Kidney epithelial cell (primary cell): Measurements from ENCODE around the gene NKIRAS2. TPM values are rescaled to one million over a fixed set of nuclear protein-coding genes. Genes with fewer than 3 reads are reported as not detected.
"Not testable (repeated sequence)": the region's sequence is repeated elsewhere in the genome, so short reads cannot be mapped to it uniquely, and the experiment has no call there.

Experiments used
- DNase-seq: peaks from one replicate; pipeline ENCODE4 v3.0.0-alpha.2; 2010; ENCODE audit warnings: low read depth
- H3K27me3 ChIP-seq: 2 replicates; pipeline ENCODE4 v1.6.0; 2011; ENCODE audit warnings: low read length; ENCODE audit not compliant: control insufficient read depth, insufficient read depth
- H3K36me3 ChIP-seq: 2 replicates; pipeline ENCODE4 v1.5.1; 2011; ENCODE audit warnings: low read length; ENCODE audit not compliant: control insufficient read depth, insufficient read depth
- H3K4me3 ChIP-seq: 2 replicates; pipeline ENCODE4 v1.5.1; 2011; ENCODE audit warnings: low read depth, mild to moderate bottlenecking, control low read depth, low read length
- total RNA-seq: library from RNA; depleted of rRNA; stranded (reverse); fragments of >200 nt; gene quantifications from 2 replicates; pipeline ENCODE4 v1.2.3, GENCODE V29; 2015
- TF ChIP-seq, protein P1 (sequence below): IDR thresholded peaks from 2 replicates; pipeline ENCODE4 v1.5.1; 2011; ENCODE audit warnings: mild to moderate bottlenecking, moderate library complexity, low read length, control low read depth, inconsistent platforms; ENCODE audit not compliant: insufficient read depth, poor library complexity, severe bottlenecking

Gene NKIRAS2
- total RNA-seq, 1 donor from 2014 or later: 74.4 TPM

DNA sequence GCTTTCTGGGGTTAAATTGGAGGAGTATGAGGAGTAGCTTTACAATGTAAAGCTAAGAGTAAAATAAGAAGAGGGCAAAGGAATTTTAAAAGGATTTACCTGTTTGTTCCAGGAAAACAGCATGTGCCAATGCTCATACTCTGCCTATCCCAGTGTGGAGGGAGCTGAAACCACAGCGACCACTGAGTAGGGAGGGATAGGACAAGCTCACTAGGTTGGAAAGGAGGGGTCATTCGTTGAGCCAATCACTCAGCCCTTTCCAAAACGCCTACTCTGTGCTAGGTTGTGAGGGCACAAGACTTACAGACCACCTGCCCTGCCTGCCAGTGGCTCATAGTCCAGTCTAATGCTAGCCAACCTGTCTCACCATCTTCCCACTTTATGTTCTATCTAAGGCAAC lies 1.6 kb upstream of the NKIRAS2 start:
- Histone ChIP-seq H3K27me3 (no peaks in the 10 kb centered on the region), H3K4me3 (peak overlapping the region; percentile 80), H3K36me3 (no peaks in the 10 kb centered on the region)
- TF ChIP-seq, protein P1, sequence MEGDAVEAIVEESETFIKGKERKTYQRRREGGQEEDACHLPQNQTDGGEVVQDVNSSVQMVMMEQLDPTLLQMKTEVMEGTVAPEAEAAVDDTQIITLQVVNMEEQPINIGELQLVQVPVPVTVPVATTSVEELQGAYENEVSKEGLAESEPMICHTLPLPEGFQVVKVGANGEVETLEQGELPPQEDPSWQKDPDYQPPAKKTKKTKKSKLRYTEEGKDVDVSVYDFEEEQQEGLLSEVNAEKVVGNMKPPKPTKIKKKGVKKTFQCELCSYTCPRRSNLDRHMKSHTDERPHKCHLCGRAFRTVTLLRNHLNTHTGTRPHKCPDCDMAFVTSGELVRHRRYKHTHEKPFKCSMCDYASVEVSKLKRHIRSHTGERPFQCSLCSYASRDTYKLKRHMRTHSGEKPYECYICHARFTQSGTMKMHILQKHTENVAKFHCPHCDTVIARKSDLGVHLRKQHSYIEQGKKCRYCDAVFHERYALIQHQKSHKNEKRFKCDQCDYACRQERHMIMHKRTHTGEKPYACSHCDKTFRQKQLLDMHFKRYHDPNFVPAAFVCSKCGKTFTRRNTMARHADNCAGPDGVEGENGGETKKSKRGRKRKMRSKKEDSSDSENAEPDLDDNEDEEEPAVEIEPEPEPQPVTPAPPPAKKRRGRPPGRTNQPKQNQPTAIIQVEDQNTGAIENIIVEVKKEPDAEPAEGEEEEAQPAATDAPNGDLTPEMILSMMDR: no peak
- no peak for DNase-seq

DNA sequence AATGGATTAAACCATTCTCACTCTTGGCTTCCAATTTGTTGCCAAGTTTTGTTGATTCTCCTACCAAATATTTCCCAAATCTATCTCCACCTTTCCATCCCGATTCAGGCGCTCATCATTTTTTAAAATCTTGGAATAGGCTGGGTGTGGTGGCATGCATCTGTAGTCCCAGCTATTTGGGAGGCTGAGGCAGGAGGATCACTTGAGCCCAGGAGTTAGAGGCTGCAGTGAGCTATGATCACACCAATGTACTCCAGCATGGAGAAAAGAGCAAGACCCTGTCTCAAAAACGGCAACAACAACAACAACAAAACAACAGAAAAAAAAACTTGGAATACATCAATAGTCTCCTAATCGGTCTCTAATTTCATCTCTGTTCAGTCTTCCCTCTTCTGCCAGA lies 902 bp upstream of the NKIRAS2 start:
- DNase-seq: no peak
- H3K36me3 ChIP-seq: peaks cover 1% of the 10 kb centered on the region
- H3K27me3 ChIP-seq: no peaks in the 10 kb centered on the region
- no peak overlapping the region for H3K4me3 ChIP-seq
- TF ChIP-seq, protein P1: no peak

DNA sequence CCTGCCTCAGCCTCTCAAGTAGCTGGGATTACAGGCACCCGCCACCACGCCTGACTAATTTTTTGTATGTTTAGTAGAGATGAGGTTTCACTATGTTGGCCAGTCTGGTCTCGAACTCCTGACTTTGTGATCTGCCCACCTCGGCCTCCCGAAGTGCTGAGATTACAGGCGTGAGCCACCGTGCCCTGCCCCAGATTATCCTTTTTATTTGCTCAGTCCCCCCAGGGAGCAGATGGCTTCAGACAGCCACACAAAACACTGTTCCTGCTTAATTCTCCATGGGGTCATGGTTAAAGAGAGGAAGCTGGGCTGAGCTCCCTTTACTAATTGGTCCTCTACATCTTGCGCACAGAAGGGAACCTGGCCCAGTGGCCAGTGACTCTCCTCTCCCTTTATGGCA lies 955 bp downstream of the NKIRAS2 start:
- not testable (repeated sequence) for DNase-seq, H3K36me3 ChIP-seq
- H3K4me3 ChIP-seq: peak overlapping the region; percentile 92

DNA sequence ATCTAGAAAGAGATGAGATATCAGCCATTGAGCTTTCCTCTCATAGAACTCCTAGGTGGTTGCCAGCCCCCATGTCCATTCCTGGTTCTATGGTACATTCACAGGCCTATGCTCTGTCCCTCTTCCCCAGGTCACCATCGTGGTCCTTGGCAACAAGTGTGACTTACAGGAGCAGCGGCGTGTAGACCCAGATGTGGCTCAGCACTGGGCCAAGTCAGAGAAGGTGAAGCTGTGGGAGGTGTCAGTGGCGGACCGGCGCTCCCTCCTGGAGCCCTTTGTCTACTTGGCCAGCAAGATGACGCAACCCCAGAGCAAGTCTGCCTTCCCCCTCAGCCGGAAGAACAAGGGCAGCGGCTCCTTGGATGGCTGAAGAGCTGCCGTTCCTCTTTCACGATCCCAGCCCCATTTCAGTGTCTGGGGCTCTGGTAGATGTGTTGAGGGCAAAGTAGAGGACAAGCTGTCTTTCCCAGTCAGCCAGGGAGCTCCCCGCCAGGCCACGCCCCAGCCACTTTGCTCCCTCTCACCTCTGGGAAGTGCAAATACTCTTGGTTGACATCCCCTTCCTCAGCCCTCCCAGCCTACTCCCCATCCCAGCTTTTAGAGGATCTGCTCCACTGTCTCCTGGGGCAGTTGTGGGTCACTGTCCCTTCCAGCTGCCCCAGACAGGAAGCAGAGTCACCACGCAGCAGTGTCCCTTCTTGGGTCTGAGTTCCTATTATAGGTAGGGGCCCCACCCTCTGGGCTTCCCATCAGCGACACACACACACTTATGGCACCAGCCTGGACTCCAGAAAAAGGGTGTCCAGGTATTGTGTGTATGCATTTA lies 3.8 kb downstream of the NKIRAS2 start:
- no peak for DNase-seq
- TF ChIP-seq, protein P1: no peak

More for the DNA sequence above, 955 bp downstream of the NKIRAS2 start:
- H3K27me3 ChIP-seq: not testable (repeated sequence)

DNA sequence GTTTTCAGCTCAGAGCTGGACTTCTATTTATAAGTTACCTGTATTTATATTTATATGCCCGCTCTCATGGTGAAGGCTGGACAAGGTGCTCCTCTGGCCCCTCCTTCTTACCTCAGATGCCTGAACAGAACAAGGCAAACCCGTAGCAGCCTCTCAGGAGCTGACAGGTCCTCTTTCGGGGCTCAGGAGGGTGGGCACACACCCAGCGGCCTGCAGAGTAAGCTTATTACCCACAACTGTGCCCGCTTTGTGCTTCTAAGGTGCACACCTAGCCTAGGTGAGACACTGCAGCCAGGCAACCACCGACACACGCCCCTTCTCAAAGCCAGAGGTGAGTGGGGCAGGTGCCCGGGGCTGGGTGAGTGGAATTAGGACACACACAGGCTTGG lies 5.3 kb downstream of the NKIRAS2 start:
- DNase-seq: no peak
- Histone ChIP-seq H3K4me3 (no peak overlapping the region), H3K36me3 (peaks cover 1% of the 10 kb centered on the region), H3K27me3 (peaks cover 11% of the 10 kb centered on the region)
- TF ChIP-seq, protein P1: no peak

More for the DNA sequence above, 3.8 kb downstream of the NKIRAS2 start:
- Histone ChIP-seq H3K4me3 (no peak overlapping the region), H3K27me3 (peaks cover 8% of the 10 kb centered on the region), H3K36me3 (peaks cover 1% of the 10 kb centered on the region)

DNA sequence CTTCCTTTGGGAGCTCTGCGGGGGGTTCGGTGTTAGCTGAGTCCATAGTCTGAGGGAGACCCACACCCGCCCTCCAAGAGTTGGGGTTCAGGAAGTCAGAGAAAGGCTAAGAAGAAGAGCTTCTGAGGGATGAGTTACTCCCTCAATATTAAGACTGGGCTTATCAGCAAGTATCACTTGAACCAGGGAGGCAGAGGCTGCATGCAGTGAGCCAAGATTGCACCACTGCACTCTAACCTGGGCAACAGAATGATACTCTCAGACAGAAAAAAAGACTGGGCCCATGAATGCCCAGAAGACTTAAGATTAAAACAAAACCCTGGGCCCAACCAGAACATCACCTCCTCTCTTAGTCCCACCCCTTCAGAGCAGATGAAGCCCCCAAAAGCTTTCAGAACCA lies 6.0 kb downstream of the NKIRAS2 start:
- H3K36me3 ChIP-seq: peaks cover 1% of the 10 kb centered on the region
- H3K27me3 ChIP-seq: peaks cover 11% of the 10 kb centered on the region
- TF ChIP-seq, protein P1: no peak
- DNase-seq: no peak
- no peak overlapping the region for H3K4me3 ChIP-seq
